Neural crest cell (in vitro differentiated cells): ENCODE results near the gene DYSF. TPM values are rescaled to one million over a fixed set of nuclear protein-coding genes. Genes with fewer than 3 reads are reported as not detected.

Source experiments
- DNase-seq: peaks from one replicate; pipeline ENCODE4 v3.0.0; 2021; ENCODE audit warnings: low read depth, mixed read lengths, low spot score
- H3K27ac Mint-ChIP-seq: one replicate; pipeline ENCODE4 v1.8.0; 2021; ENCODE audit warnings: mild to moderate bottlenecking, mixed read lengths; ENCODE audit not compliant: unreplicated experiment
- H3K27me3 Mint-ChIP-seq: 2 replicates; pipeline ENCODE4 v1.8.0; 2021; ENCODE audit warnings: low read depth, mild to moderate bottlenecking, mixed read lengths
- H3K36me3 Mint-ChIP-seq: 2 replicates; pipeline ENCODE4 v1.8.0; 2021; ENCODE audit warnings: low read depth, mild to moderate bottlenecking, mixed read lengths
- H3K4me1 Mint-ChIP-seq: 2 replicates; pipeline ENCODE4 v1.8.0; 2021; ENCODE audit warnings: mixed read lengths
- H3K4me3 Mint-ChIP-seq: one replicate; pipeline ENCODE4 v1.8.0; 2021; ENCODE audit warnings: mild to moderate bottlenecking, mixed read lengths
- H3K9me3 Mint-ChIP-seq: 2 replicates; pipeline ENCODE4 v1.8.0; 2021; ENCODE audit warnings: mixed read lengths
- total RNA-seq: library from RNA; stranded (reverse); gene quantifications from 2 replicates; pipeline ENCODE4 v1.2.1, GENCODE V29; 2021
- TF ChIP-seq, protein P1 (sequence below): fragments of 200-600 bp; sonication (generic); conservative IDR thresholded peaks from 2 replicates; pipeline ENCODE4 v1.5.0; 2021; ENCODE audit warnings: antibody characterized with exemption, mild to moderate bottlenecking

The DYSF gene
- total RNA-seq, 1 donor from 2014 or later = 2.2 TPM

DNA sequence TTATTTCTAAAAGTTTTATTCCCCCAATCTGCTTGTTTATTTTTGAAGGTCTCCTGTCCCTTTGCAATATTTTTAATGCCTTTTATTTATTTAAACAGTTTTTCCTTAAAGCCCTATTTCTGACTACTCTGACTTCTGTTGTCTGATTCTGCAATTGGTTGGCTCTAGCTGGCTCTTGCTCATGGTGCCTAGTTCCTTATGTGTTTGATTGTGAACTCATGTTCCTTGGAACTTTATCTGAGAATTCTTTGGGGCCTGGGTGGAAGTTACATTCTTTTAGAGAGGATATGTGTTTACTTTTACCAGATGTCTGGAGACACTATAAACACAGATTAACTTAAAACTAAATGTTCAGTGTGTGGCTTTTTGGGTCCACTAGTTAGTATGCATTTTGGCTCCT, 175.9 kb downstream of the DYSF start:
- TF ChIP-seq, protein P1, sequence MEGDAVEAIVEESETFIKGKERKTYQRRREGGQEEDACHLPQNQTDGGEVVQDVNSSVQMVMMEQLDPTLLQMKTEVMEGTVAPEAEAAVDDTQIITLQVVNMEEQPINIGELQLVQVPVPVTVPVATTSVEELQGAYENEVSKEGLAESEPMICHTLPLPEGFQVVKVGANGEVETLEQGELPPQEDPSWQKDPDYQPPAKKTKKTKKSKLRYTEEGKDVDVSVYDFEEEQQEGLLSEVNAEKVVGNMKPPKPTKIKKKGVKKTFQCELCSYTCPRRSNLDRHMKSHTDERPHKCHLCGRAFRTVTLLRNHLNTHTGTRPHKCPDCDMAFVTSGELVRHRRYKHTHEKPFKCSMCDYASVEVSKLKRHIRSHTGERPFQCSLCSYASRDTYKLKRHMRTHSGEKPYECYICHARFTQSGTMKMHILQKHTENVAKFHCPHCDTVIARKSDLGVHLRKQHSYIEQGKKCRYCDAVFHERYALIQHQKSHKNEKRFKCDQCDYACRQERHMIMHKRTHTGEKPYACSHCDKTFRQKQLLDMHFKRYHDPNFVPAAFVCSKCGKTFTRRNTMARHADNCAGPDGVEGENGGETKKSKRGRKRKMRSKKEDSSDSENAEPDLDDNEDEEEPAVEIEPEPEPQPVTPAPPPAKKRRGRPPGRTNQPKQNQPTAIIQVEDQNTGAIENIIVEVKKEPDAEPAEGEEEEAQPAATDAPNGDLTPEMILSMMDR = no peak
- Mint-ChIP-seq H3K27me3 (no peaks in the 10 kb centered on the region), H3K27ac (no peak overlapping the region), H3K4me3 (no peak overlapping the region), H3K9me3 (peaks cover 2% of the 10 kb centered on the region), H3K4me1 (no peaks in the 10 kb centered on the region), H3K36me3 (no peaks in the 10 kb centered on the region)
- DNase-seq = no peak

DNA sequence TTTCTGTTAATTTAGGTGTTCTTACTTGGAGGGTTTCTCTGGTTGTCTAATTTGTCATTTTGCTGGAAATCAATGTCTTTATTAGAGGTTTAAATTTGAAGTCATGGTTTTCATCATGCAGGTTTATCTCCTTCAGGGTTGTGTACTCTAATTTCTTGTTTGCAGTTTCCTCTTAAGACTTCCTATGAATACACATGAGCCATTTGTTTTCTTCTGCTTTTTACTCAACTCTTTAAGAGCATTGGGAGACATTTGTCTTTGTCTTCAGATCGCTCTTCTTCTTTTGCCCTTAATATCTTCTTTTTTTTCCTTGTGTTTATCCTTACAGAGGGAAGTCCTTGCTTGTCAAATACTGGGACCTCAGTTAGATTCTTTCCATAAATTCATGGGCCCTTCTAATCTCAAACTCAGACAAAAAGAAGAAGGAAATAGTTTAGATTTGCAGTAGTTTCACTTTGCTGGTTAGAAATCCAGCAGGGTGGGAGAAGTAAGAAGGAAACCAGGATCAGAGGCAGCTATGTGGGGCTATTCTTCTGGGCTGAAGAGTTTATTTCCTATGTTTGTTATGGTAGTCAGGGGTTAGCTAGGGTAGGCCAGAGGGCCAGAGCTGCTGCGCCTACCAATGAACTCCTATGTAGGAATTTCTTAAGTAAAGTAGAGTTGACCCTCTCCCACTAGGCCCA, 176.6 kb downstream of the DYSF start:
- H3K36me3 Mint-ChIP-seq = no peaks in the 10 kb centered on the region
- H3K27me3 Mint-ChIP-seq = no peaks in the 10 kb centered on the region
- H3K4me1 Mint-ChIP-seq = no peaks in the 10 kb centered on the region
- TF ChIP-seq, protein P1 = no peak
- DNase-seq = no peak
- H3K27ac Mint-ChIP-seq = no peak overlapping the region
- peaks cover 2% of the 10 kb centered on the region for H3K9me3 Mint-ChIP-seq
- no peak overlapping the region for H3K4me3 Mint-ChIP-seq

- H3K4me3 Mint-ChIP-seq = no peak overlapping the region
- peaks cover 2% of the 10 kb centered on the region for H3K9me3 Mint-ChIP-seq
- H3K4me1 Mint-ChIP-seq = no peaks in the 10 kb centered on the region
- no peak for DNase-seq
- H3K27ac Mint-ChIP-seq = no peak overlapping the region
- TF ChIP-seq, protein P1 = no peak
- no peaks in the 10 kb centered on the region for H3K36me3 Mint-ChIP-seq
- no peaks in the 10 kb centered on the region for H3K27me3 Mint-ChIP-seq
Observed at GRCh38 chr2:71630454-71631328, 177.3 kb downstream of the DYSF start.

DNA sequence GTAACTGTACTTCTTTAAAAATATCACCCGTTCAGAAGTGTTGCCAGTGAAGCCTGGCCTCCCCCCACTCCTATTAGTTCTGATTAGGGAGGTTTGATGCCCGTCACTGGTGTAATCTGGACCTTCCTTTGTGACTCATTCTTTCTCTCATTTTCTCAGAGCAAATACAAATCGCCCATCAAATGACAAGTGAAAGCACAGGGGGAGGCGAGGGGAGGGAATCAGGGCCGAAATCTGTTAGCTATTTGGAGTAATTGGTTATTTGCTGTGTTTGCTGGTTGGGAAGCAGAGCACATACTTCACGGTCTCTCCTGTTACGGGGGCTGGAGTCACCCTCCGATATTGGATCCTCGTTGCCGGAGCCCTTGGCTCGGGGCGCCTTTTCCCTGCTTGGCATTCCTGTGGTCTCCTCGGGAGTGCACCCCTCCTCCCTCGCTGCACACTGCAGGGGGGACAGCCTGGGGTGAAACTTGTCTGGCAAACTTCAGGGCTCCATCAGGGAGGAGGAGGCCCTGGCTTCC, 178.1 kb downstream of the DYSF start:
- no peak for DNase-seq
- TF ChIP-seq, protein P1 = no peak

DNA sequence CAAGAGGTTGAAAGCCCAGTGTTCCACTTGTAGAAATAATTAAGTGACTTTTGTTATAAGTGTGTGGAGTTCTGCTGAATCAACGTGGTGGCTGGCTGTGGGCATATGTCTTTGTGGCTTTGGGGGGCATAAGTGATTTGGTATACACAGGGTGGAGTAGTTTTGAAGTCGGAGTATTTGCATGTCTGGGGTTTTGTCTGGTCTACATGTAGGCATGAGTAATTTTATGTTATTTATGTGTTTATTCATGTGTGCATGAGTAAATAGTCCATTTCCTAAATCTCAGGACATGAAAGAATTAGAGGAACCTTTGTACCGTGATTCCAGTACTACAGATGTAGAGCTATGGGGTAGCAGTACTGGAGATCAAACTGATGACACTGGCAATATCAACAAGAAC, 179.7 kb downstream of the DYSF start:
- H3K27ac Mint-ChIP-seq = no peak overlapping the region
- TF ChIP-seq, protein P1 = no peak
- H3K4me1 Mint-ChIP-seq = no peaks in the 10 kb centered on the region
- no peak for DNase-seq
- H3K36me3 Mint-ChIP-seq = no peaks in the 10 kb centered on the region
- no peaks in the 10 kb centered on the region for H3K27me3 Mint-ChIP-seq
- peaks cover 2% of the 10 kb centered on the region for H3K9me3 Mint-ChIP-seq
- no peak overlapping the region for H3K4me3 Mint-ChIP-seq

More for the DNA sequence above, 178.1 kb downstream of the DYSF start:
- peaks cover 2% of the 10 kb centered on the region for H3K9me3 Mint-ChIP-seq
- no peak overlapping the region for H3K4me3 Mint-ChIP-seq
- no peak overlapping the region for H3K27ac Mint-ChIP-seq
- H3K4me1 Mint-ChIP-seq = no peaks in the 10 kb centered on the region
- H3K27me3 Mint-ChIP-seq = no peaks in the 10 kb centered on the region
- no peaks in the 10 kb centered on the region for H3K36me3 Mint-ChIP-seq
